Measurements from ENCODE around the gene P2RX4. TPM values are rescaled to one million over a fixed set of nuclear protein-coding genes. Genes with fewer than 3 reads are reported as not detected.

Gene P2RX4
- total RNA-seq, 1 experiment from 2014 or later: 8.1 TPM

GRCh38 chr12:121230538-121230907 lies 20.6 kb downstream of the P2RX4 start:
- H4K91ac ChIP-seq (ENCODE audit: insufficient read length, low read depth, low read length): no peak overlapping the region
- no peak overlapping the region for H3K14ac ChIP-seq (ENCODE audit: insufficient read depth, low read length)
- DNase-seq: no peak
- no peak overlapping the region for H3K4me2 ChIP-seq (ENCODE audit: insufficient read depth, insufficient read length, low read length)
- Mint-ChIP-seq H3K4me3 (no peak overlapping the region), H3K36me3 (ENCODE audit: insufficient read depth in 1 of 3, low read depth in 3 of 3) (peaks cover 0 to 19% (median 8%) of the 10 kb centered on the region in 3 experiments; a peak in 5 of 7 replicates), H3K4me1 (peaks cover 3 to 4% of the 10 kb centered on the region in 2 experiments; a peak in 3 of 4 replicates), H3K27me3 (ENCODE audit: low read depth) (no peaks in the 10 kb centered on the region), H3K9me3 (no peaks in the 10 kb centered on the region; a peak in 1 of 5 replicates), H3K27ac (no peak overlapping the region)
- no peak overlapping the region for H2BK5ac ChIP-seq (ENCODE audit: insufficient read length, low read length)
- H2BK120ac ChIP-seq (ENCODE audit: low read depth, low read length, poor library complexity, severe bottlenecking): no peak overlapping the region
- no peaks in the 10 kb centered on the region for H3K4me1 ChIP-seq (ENCODE audit: insufficient read depth, low read length)
- H3K9ac ChIP-seq (ENCODE audit: extremely low read depth, insufficient read length, low read length): no peak overlapping the region
- H3K27me3 ChIP-seq (ENCODE audit: insufficient read depth, low read length): no peaks in the 10 kb centered on the region
- no peaks in the 10 kb centered on the region for H3K79me2 ChIP-seq (ENCODE audit: insufficient read depth, low read length)
- H3K23me2 ChIP-seq (ENCODE audit: insufficient read length, low read depth, low read length, poor library complexity, severe bottlenecking): no peaks in the 10 kb centered on the region
- no CpG with 5 or more reads among the region's 12 CpGs for WGBS (ENCODE audit: extremely low coverage, insufficient read length, low lambda C conversion rate)
- H3K4ac ChIP-seq (ENCODE audit: low read depth, low read length): no peak overlapping the region
- H2BK12ac ChIP-seq (ENCODE audit: insufficient read length, low read depth, low read length): no peak overlapping the region
- no peak overlapping the region for H3K23ac ChIP-seq (ENCODE audit: insufficient read length, low read depth, low read length)
- H3K27ac ChIP-seq (ENCODE audit: insufficient read length, low read depth, low read length): no peak overlapping the region
- H2BK15ac ChIP-seq (ENCODE audit: low read depth, low read length): no peak overlapping the region
- H3T11ph ChIP-seq (ENCODE audit: low read length): no peak overlapping the region
- no peaks in the 10 kb centered on the region for H4K20me1 ChIP-seq (ENCODE audit: control insufficient read depth, insufficient read depth, insufficient read length)
- no peak overlapping the region for H2AFZ ChIP-seq (ENCODE audit: low read length)
- H3K18ac ChIP-seq (ENCODE audit: insufficient read length, low read depth, low read length): no peak overlapping the region
- H2AK5ac ChIP-seq (ENCODE audit: insufficient read length, low read length): no peak overlapping the region
- no peak; the same call in 2 of the 3 replicates for TF ChIP-seq CTCF (conservative IDR thresholded peaks at IDR 0.05)
- H4K5ac ChIP-seq (ENCODE audit: insufficient read length, low read depth, low read length): no peak overlapping the region
- H2BK20ac ChIP-seq (ENCODE audit: low read depth, low read length, poor library complexity, severe bottlenecking): no peak overlapping the region
- no peak overlapping the region for H3K56ac ChIP-seq (ENCODE audit: insufficient read length, low read depth, low read length)
- no peaks in the 10 kb centered on the region for H3K79me1 ChIP-seq (ENCODE audit: insufficient read depth, low read depth, low read length, poor library complexity, severe bottlenecking)
- H3K9me3 ChIP-seq (ENCODE audit: control insufficient read depth, low read depth, low read length): no peaks in the 10 kb centered on the region
- H4K8ac ChIP-seq (replicated peaks; ENCODE audit: insufficient read length, low read depth, low read length): no peak overlapping the region

All from H9 (cell line).